GM23248 (cell line): ENCODE measurements around the gene MYLK2.

ENCODE experiments used
- EZH2 ChIP-seq: fragments of 200-600 bp; sonication (generic); IDR thresholded peaks from 2 replicates; pipeline ENCODE4 v1.6.1; 2018; ENCODE audit warnings: antibody characterized with exemption, mild to moderate bottlenecking; ENCODE audit not compliant: insufficient read depth, poor library complexity, severe bottlenecking
- EZH2phosphoT487 ChIP-seq: fragments of 200-600 bp; sonication (generic); IDR thresholded peaks from 2 replicates; pipeline ENCODE4 v1.6.1; 2018; ENCODE audit warnings: antibody characterized with exemption, moderate library complexity, mild to moderate bottlenecking, low read depth; ENCODE audit not compliant: insufficient read depth

GRCh38 chr20:31769681-31770080 lies 49.5 kb upstream of the MYLK2 start:
- TF ChIP-seq EZH2, result no peak
- no peak for TF ChIP-seq EZH2phosphoT487
